Ectodermal cell (in vitro differentiated cells): ENCODE data around the gene PIF1.
A peak's percentile ranks its signal among the peaks of the same experiment; 100 is the strongest.
"Not testable (repeated sequence)": the region's sequence is repeated elsewhere in the genome, so short reads cannot be mapped to it uniquely, and the experiment has no call there.

ENCODE experiments used
- H3K27ac ChIP-seq: 2 replicates; pipeline ENCODE4 v1.7.0; 2013; ENCODE audit warnings: mild to moderate bottlenecking, low read depth, low read length; ENCODE audit not compliant: insufficient read depth, poor library complexity, severe bottlenecking
- H3K27me3 ChIP-seq: 2 replicates; pipeline ENCODE4 v1.7.0; 2013; ENCODE audit warnings: mild to moderate bottlenecking, low read length; ENCODE audit not compliant: insufficient read depth, control insufficient read depth, poor library complexity, severe bottlenecking
- H3K36me3 ChIP-seq: one replicate; pipeline ENCODE4 v1.7.0; 2013; ENCODE audit warnings: low read length; ENCODE audit not compliant: control insufficient read depth, insufficient read depth
- H3K4me1 ChIP-seq: one replicate; pipeline ENCODE4 v1.7.0; 2013; ENCODE audit warnings: low read length; ENCODE audit not compliant: control insufficient read depth, insufficient read depth
- H3K4me3 ChIP-seq: 2 replicates; pipeline ENCODE4 v1.7.0; 2013; ENCODE audit warnings: low read depth, low read length, control low read depth; ENCODE audit not compliant: insufficient read depth
- H3K9me3 ChIP-seq: 2 replicates; pipeline ENCODE4 v1.7.0; 2013; ENCODE audit warnings: mild to moderate bottlenecking, low read length, moderate library complexity; ENCODE audit not compliant: control insufficient read depth
- WGBS, 2 experiments: methylation state at CpG; one replicate each; pipeline ENCODE4 v1.1.7; 2013; ENCODE audit warnings: missing lambda C conversion rate in 2 of 2; 5-methylcytosine and 5-hydroxymethylcytosine counted together

Gene PIF1

GRCh38 chr15:64841060-64841343 lies 15.6 kb upstream of the PIF1 start:
- Histone ChIP-seq H3K27ac (peak overlapping the region; percentile 77), H3K27me3 (no peaks in the 10 kb centered on the region), H3K9me3 (no peaks in the 10 kb centered on the region), H3K36me3 (no peaks in the 10 kb centered on the region), H3K4me1 (peaks cover 31% of the 10 kb centered on the region), H3K4me3 (peak overlapping the region; percentile 67)
- 1% methylated on average over 12 of the region's 12 CpGs for WGBS, 2 experiments

GRCh38 chr15:64837502-64837901 lies 12.1 kb upstream of the PIF1 start:
- WGBS, 2 experiments: 81 to 88% methylated on average over 1 of the region's 1 CpG

GRCh38 chr15:64836023-64836536 lies 10.6 kb upstream of the PIF1 start:
- WGBS, 2 experiments: 78 to 84% methylated on average over 14 of the region's 14 CpGs
- Histone ChIP-seq H3K9me3 (no peaks in the 10 kb centered on the region), H3K4me3 (no peak overlapping the region), H3K27ac (no peak overlapping the region), H3K4me1 (peaks cover 5% of the 10 kb centered on the region), H3K27me3 (no peaks in the 10 kb centered on the region), H3K36me3 (no peaks in the 10 kb centered on the region)

More at GRCh38 chr15:64837502-64837901, 12.1 kb upstream of the PIF1 start:
- no peak overlapping the region for H3K4me3 ChIP-seq
- peaks cover 6% of the 10 kb centered on the region for H3K4me1 ChIP-seq
- H3K9me3 ChIP-seq: no peaks in the 10 kb centered on the region
- H3K36me3 ChIP-seq: no peaks in the 10 kb centered on the region
- H3K27me3 ChIP-seq: no peaks in the 10 kb centered on the region
- H3K27ac ChIP-seq: no peak overlapping the region

- Histone ChIP-seq H3K27me3 (no peaks in the 10 kb centered on the region), H3K4me1 (no peaks in the 10 kb centered on the region), H3K36me3 (no peaks in the 10 kb centered on the region), H3K4me3 (no peak overlapping the region), H3K27ac (no peak overlapping the region), H3K9me3 (no peaks in the 10 kb centered on the region)
- 92 to 94% methylated on average over 4 of the region's 4 CpGs for WGBS, 2 experiments
These were observed 8.2 kb upstream of the PIF1 start for GRCh38 chr15:64833690-64834089.

GRCh38 chr15:64828985-64829384 lies 3.5 kb upstream of the PIF1 start:
- Histone ChIP-seq H3K36me3 (no peaks in the 10 kb centered on the region), H3K4me1 (no peaks in the 10 kb centered on the region), H3K4me3 (no peak overlapping the region), H3K9me3 (no peaks in the 10 kb centered on the region), H3K27ac (no peak overlapping the region), H3K27me3 (peaks cover 6% of the 10 kb centered on the region)
- WGBS, 2 experiments: 90 to 95% methylated on average over 5 of the region's 5 CpGs

GRCh38 chr15:64824929-64825430 lies 467 bp downstream of the PIF1 start:
- WGBS, 2 experiments: 1 to 2% methylated on average over 17 of the region's 17 CpGs
- Histone ChIP-seq H3K27ac (no peak overlapping the region), H3K27me3 (peaks cover 14% of the 10 kb centered on the region)

GRCh38 chr15:64816452-64816851 lies 9.0 kb downstream of the PIF1 start:
- 91 to 93% methylated on average over 13 of the region's 13 CpGs for WGBS, 2 experiments

More at GRCh38 chr15:64824929-64825430, 467 bp downstream of the PIF1 start:
- peaks cover 13% of the 10 kb centered on the region for H3K36me3 ChIP-seq
- no peaks in the 10 kb centered on the region for H3K4me1 ChIP-seq
- H3K9me3 ChIP-seq: no peaks in the 10 kb centered on the region
- peak overlapping the region; percentile 83 for H3K4me3 ChIP-seq

GRCh38 chr15:64814965-64815364 lies 10.5 kb downstream of the PIF1 start:
- not testable (repeated sequence) for H3K27ac ChIP-seq, H3K4me3 ChIP-seq, H3K36me3 ChIP-seq, H3K9me3 ChIP-seq, H3K27me3 ChIP-seq
- H3K4me1 ChIP-seq: peaks cover 11% of the 10 kb centered on the region
- 81 to 84% methylated on average over 4 of the region's 4 CpGs for WGBS, 2 experiments

More at GRCh38 chr15:64816452-64816851, 9.0 kb downstream of the PIF1 start:
- Histone ChIP-seq H3K4me3 (no peak overlapping the region), H3K27ac (no peak overlapping the region), H3K36me3 (peaks cover 17% of the 10 kb centered on the region), H3K9me3 (no peaks in the 10 kb centered on the region), H3K4me1 (no peaks in the 10 kb centered on the region), H3K27me3 (no peaks in the 10 kb centered on the region)

- not testable (repeated sequence) for H3K36me3 ChIP-seq, H3K27ac ChIP-seq, H3K9me3 ChIP-seq, H3K4me3 ChIP-seq, H3K27me3 ChIP-seq
- peaks cover 11% of the 10 kb centered on the region for H3K4me1 ChIP-seq
- 92 to 93% methylated on average over 8 of the region's 8 CpGs for WGBS, 2 experiments
These were observed 11.2 kb downstream of the PIF1 start for GRCh38 chr15:64814283-64814682.

- peaks cover 4% of the 10 kb centered on the region for H3K27me3 ChIP-seq
- no peaks in the 10 kb centered on the region for H3K9me3 ChIP-seq
- 88 to 91% methylated on average over 6 of the region's 6 CpGs for WGBS, 2 experiments
- no peak overlapping the region for H3K4me3 ChIP-seq
- H3K36me3 ChIP-seq: peaks cover 4% of the 10 kb centered on the region
- peaks cover 22% of the 10 kb centered on the region for H3K4me1 ChIP-seq
- no peak overlapping the region for H3K27ac ChIP-seq
These were observed 12.4 kb downstream of the PIF1 start for GRCh38 chr15:64813075-64813474.
